Upper lobe of left lung (tissue), 6 donors: Measurements from ENCODE around the gene INTS11. TPM values are rescaled to one million over a fixed set of nuclear protein-coding genes. Genes with fewer than 3 reads are reported as not detected.
A peak's percentile ranks its signal among the peaks of the same experiment; 100 is the strongest.

Experiments used
- ATAC-seq, 2 donors: fragments of 200-7000 bp; cut with Tn5 transposase; one replicate each; pipeline ENCODE4 v1.9.1; 2022; ENCODE audit warnings: mild to moderate bottlenecking in 2 of 2, moderate library complexity in 2 of 2; ENCODE audit not compliant: low FRiP score in 2 of 2
- DNase-seq, 2 donors: peaks; one replicate each; pipeline ENCODE4 v3.0.0-alpha.2; 2019 to 2020
- H3K27ac ChIP-seq, 4 donors: fragments of 200-600 bp; sonication (generic); one replicate each; pipeline ENCODE4 v1.5.1; 2016 to 2019
- H3K27me3 ChIP-seq, 4 donors: fragments of 200-600 bp; sonication (generic); one replicate each; pipeline ENCODE4 v1.5.1; 2017 to 2019
- H3K36me3 ChIP-seq, 4 donors: fragments of 200-600 bp; sonication (generic); one replicate each; pipeline ENCODE4 v1.5.1; 2016 to 2019
- H3K4me1 ChIP-seq, 4 donors: fragments of 200-600 bp; sonication (generic); one replicate each; pipeline ENCODE4 v1.5.1; 2018 to 2019
- H3K4me3 ChIP-seq, 4 donors: fragments of 200-600 bp; sonication (generic); one replicate each; pipeline ENCODE4 v1.5.1; 2017 to 2019; ENCODE audit warnings: mild to moderate bottlenecking in 2 of 4, moderate library complexity in 1 of 4
- H3K9me3 ChIP-seq, 4 donors: fragments of 200-600 bp; sonication (generic); one replicate each; pipeline ENCODE4 v1.5.1; 2018 to 2019
- EP300 ChIP-seq, 4 donors: sonication (generic); formaldehyde crosslinking; IDR thresholded peaks; one replicate each; pipeline ENCODE4 v1.5.1; 2017; ENCODE audit warnings: antibody characterized with exemption in 4 of 4, control low read depth in 2 of 4
- POLR2A ChIP-seq, 4 donors: fragments of 450-650 bp; IDR thresholded peaks; one replicate each; pipeline ENCODE4 v1.5.1; 2016 to 2017; ENCODE audit warnings: antibody characterized with exemption in 4 of 4, mild to moderate bottlenecking in 2 of 4
- POLR2AphosphoS5 ChIP-seq, 2 donors: sonication (generic); formaldehyde crosslinking; IDR thresholded peaks; one replicate each; pipeline ENCODE4 v1.5.1; 2017; ENCODE audit warnings: antibody characterized with exemption in 2 of 2
- WGBS, 2 donors: methylation state at CpG; one replicate each; pipeline ENCODE4 v1.1.5; 2017 to 2018; 5-methylcytosine and 5-hydroxymethylcytosine counted together
- total RNA-seq, 6 donors: library from RNA; depleted of rRNA in 4 of 6; stranded (reverse); fragments of >200 nt in 4 of 6; gene quantifications; one replicate each; pipeline versions ENCODE4 v1.1.0 to v1.2.1, GENCODE V29; 2016 to 2021
- TF ChIP-seq, protein P1 (sequence below), 6 experiments: fragments of 450-650 bp in 4 of 6; fragments of 200-600 bp in 2 of 6; sonication (generic) in 2 of 6; IDR thresholded peaks; one replicate each; pipeline ENCODE4 v1.5.1; 2016 to 2019; ENCODE audit warnings: antibody characterized with exemption in 6 of 6
- donor health status: DM: no; HTN: no; CAD: no; lungs with moderate emphysema.
- donor health status: DM: no; HTN: yes; CAD: no; lungs with severe emphysema.

INTS11 gene
- total RNA-seq, 6 donors from 2014 or later: 71.7 to 267 (median 90.5) TPM

DNA sequence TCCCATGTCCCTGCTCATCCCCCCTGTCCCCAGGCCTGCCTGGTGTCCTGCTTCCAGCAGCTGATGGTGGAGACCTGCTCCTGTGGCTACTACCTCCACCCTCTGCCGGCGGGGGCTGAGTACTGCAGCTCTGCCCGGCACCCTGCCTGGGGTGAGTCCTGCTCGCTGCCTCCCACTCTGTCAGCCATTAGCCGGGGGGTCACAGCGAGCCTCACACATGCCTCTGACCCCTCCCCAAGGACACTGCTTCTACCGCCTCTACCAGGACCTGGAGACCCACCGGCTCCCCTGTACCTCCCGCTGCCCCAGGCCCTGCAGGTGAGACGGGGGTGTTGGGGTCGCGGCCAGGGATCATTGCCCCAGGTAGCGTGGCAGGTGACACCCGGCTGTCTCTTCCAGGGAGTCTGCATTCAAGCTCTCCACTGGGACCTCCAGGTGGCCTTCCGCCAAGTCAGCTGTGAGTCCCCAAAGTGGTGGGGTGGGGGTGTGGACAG lies 34.2 kb downstream of the INTS11 start:
- peaks cover 0 to 14% (median 9%) of the 10 kb centered on the region in 4 donors for H3K4me1 ChIP-seq
- 34 to 44% methylated on average over 6 to 15 of the region's 15 CpGs for WGBS, 2 donors
- H3K4me3 ChIP-seq: no peak overlapping the region
- H3K36me3 ChIP-seq: peaks cover 0 to 19% (median 9%) of the 10 kb centered on the region in 4 donors
- peaks cover 0 to 10% (median 0%) of the 10 kb centered on the region in 4 donors for H3K27me3 ChIP-seq
- H3K9me3 ChIP-seq: no peaks in the 10 kb centered on the region
- ATAC-seq (peak; percentile 58 to 61), DNase-seq (peak; percentile 63 to 92)
- TF ChIP-seq EP300 (IDR thresholded peaks at IDR 0.05): no peak
- TF ChIP-seq, protein P1, sequence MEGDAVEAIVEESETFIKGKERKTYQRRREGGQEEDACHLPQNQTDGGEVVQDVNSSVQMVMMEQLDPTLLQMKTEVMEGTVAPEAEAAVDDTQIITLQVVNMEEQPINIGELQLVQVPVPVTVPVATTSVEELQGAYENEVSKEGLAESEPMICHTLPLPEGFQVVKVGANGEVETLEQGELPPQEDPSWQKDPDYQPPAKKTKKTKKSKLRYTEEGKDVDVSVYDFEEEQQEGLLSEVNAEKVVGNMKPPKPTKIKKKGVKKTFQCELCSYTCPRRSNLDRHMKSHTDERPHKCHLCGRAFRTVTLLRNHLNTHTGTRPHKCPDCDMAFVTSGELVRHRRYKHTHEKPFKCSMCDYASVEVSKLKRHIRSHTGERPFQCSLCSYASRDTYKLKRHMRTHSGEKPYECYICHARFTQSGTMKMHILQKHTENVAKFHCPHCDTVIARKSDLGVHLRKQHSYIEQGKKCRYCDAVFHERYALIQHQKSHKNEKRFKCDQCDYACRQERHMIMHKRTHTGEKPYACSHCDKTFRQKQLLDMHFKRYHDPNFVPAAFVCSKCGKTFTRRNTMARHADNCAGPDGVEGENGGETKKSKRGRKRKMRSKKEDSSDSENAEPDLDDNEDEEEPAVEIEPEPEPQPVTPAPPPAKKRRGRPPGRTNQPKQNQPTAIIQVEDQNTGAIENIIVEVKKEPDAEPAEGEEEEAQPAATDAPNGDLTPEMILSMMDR (IDR thresholded peaks at IDR 0.05): peak; percentile 62 to 84 (median 74)
- H3K27ac ChIP-seq: no peak overlapping the region

- no peaks in the 10 kb centered on the region for H3K36me3 ChIP-seq
- DNase-seq: peak in 1 of 2 donors; percentile 84
Observed at GRCh38 chr1:1287288-1288110, 37.0 kb downstream of the INTS11 start.

GRCh38 chr1:1286313-1287261 lies 37.9 kb downstream of the INTS11 start:
- ATAC-seq (no peak), DNase-seq (peak in 1 of 2 donors; percentile 80)
- Histone ChIP-seq H3K9me3 (no peaks in the 10 kb centered on the region), H3K4me3 (no peak overlapping the region), H3K27ac (no peak overlapping the region), H3K4me1 (peaks cover 0 to 14% (median 10%) of the 10 kb centered on the region in 4 donors), H3K27me3 (peaks cover 0 to 10% (median 0%) of the 10 kb centered on the region in 4 donors), H3K36me3 (no peaks in the 10 kb centered on the region)
- WGBS, 2 donors: 68 to 71% methylated on average over 12 to 37 of the region's 50 CpGs
- TF ChIP-seq POLR2AphosphoS5 (IDR thresholded peaks at IDR 0.05) (no peak), POLR2A (IDR thresholded peaks at IDR 0.05) (no peak), EP300 (IDR thresholded peaks at IDR 0.05) (no peak)
- TF ChIP-seq, protein P1 (IDR thresholded peaks at IDR 0.05): no peak

More at GRCh38 chr1:1287288-1288110, 37.0 kb downstream of the INTS11 start:
- no peak for ATAC-seq
- Histone ChIP-seq H3K4me1 (peaks cover 0 to 14% (median 9%) of the 10 kb centered on the region in 4 donors), H3K9me3 (no peaks in the 10 kb centered on the region), H3K4me3 (no peak overlapping the region), H3K27ac (no peak overlapping the region), H3K27me3 (peaks cover 0 to 10% (median 0%) of the 10 kb centered on the region in 4 donors)
- WGBS, 2 donors: 76 to 92% methylated on average over 18 to 33 of the region's 46 CpGs
- TF ChIP-seq POLR2A (IDR thresholded peaks at IDR 0.05): no peak
- no peak for TF ChIP-seq POLR2AphosphoS5 (IDR thresholded peaks at IDR 0.05)
- no peak for TF ChIP-seq EP300 (IDR thresholded peaks at IDR 0.05)
- TF ChIP-seq, protein P1 (IDR thresholded peaks at IDR 0.05): no peak

- H3K4me3 ChIP-seq: no peak overlapping the region
- peaks cover 0 to 6% (median 2%) of the 10 kb centered on the region in 4 donors for H3K4me1 ChIP-seq
- no peaks in the 10 kb centered on the region for H3K9me3 ChIP-seq
- H3K36me3 ChIP-seq: no peaks in the 10 kb centered on the region
- peak in 1 of 2 donors; percentile 79 for DNase-seq
- TF ChIP-seq EP300 (IDR thresholded peaks at IDR 0.05) (no peak), POLR2A (IDR thresholded peaks at IDR 0.05) (peak in 1 of 4 donors; percentile 9), POLR2AphosphoS5 (IDR thresholded peaks at IDR 0.05) (no peak)
- TF ChIP-seq, protein P1 (IDR thresholded peaks at IDR 0.05): no peak
- WGBS, 2 donors: 63% methylated on average over 29 of the region's 37 CpGs; no CpG with 5 or more reads in 1 of the 2 donors
- ATAC-seq: peak in 1 of 2 donors; percentile 13
- H3K27me3 ChIP-seq: peaks cover 0 to 10% (median 0%) of the 10 kb centered on the region in 4 donors
- H3K27ac ChIP-seq: no peak overlapping the region
Observed at GRCh38 chr1:1285611-1286311, 38.7 kb downstream of the INTS11 start.
